A673 (cell line): ENCODE data around the gene GFOD2. TPM values are rescaled to one million over a fixed set of nuclear protein-coding genes. Genes with fewer than 3 reads are reported as not detected.

ENCODE experiments used
- BruUV-seq: library from RNA; stranded (reverse); fragments of 400-500 nt; replicated peaks from 2 replicates; lab custom pipeline; 2021; lab: Mats Ljungman, UMichigan
- CTCF ChIA-PET: fragments of 300-600 bp; sonication (Branson Sonifier 250); formaldehyde crosslinking; loops from one replicate; lab custom pipeline; 2022; ENCODE audit warnings: antibody characterized with exemption; lab: Charles Lee
- POLR2A ChIA-PET: fragments of 300-600 bp; sonication (Branson Sonifier 250); formaldehyde crosslinking; loops from one replicate; lab custom pipeline; 2022; ENCODE audit warnings: antibody characterized with exemption; ENCODE audit not compliant: low non-redundant PET; lab: Charles Lee
- DNase-seq: peaks from one replicate; pipeline ENCODE4 v3.0.0-alpha.2; 2015; ENCODE audit warnings: low spot score
- H3K27ac ChIP-seq: fragments of 200-600 bp; sonication (generic); 2 replicates; pipeline ENCODE4 v1.5.1; 2016; ENCODE audit warnings: mixed run types, low read depth, mild to moderate bottlenecking, mixed read lengths, antibody characterized with exemption, low read length; ENCODE audit not compliant: poor library complexity, severe bottlenecking
- H3K27me3 ChIP-seq: fragments of 200-600 bp; sonication (generic); replicated peaks from 2 replicates; pipeline ENCODE4 v1.6.1; 2017; ENCODE audit warnings: mixed run types, low read depth, mild to moderate bottlenecking, mixed read lengths, antibody characterized with exemption, low read length; ENCODE audit not compliant: insufficient read depth, poor library complexity
- H3K36me3 ChIP-seq: fragments of 200-600 bp; sonication (generic); 2 replicates; pipeline ENCODE4 v1.6.1; 2016; ENCODE audit warnings: mixed run types, mild to moderate bottlenecking, mixed read lengths, antibody characterized with exemption, low read length; ENCODE audit not compliant: insufficient read depth, poor library complexity, severe bottlenecking
- H3K4me1 ChIP-seq: fragments of 200-600 bp; sonication (generic); 2 replicates; pipeline ENCODE4 v1.6.1; 2017; ENCODE audit warnings: mixed run types, mild to moderate bottlenecking, mixed read lengths, antibody characterized with exemption, low read length; ENCODE audit not compliant: insufficient read depth, poor library complexity, severe bottlenecking
- H3K4me3 ChIP-seq: fragments of 200-600 bp; sonication (generic); 2 replicates; pipeline ENCODE4 v1.5.1; 2016; ENCODE audit warnings: low read depth, mixed run types, mild to moderate bottlenecking, mixed read lengths, low read length; ENCODE audit not compliant: poor library complexity, severe bottlenecking
- H3K9me3 ChIP-seq: fragments of 200-600 bp; sonication (generic); 2 replicates; pipeline ENCODE4 v1.6.1; 2016; ENCODE audit warnings: mixed run types, low read depth, mild to moderate bottlenecking, mixed read lengths, antibody characterized with exemption, low read length; ENCODE audit not compliant: poor library complexity, severe bottlenecking
- EZH2 ChIP-seq: fragments of 200-600 bp; sonication (generic); IDR thresholded peaks from 2 replicates; pipeline ENCODE4 v1.6.1; 2017; ENCODE audit warnings: borderline replicate concordance, low read depth, mild to moderate bottlenecking, mixed read lengths, antibody characterized with exemption, low read length; ENCODE audit not compliant: poor library complexity, severe bottlenecking
- intact Hi-C: fragments of 100-400 bp; cut with micrococcal nuclease; formaldehyde crosslinking; loops from one replicate; pipeline ENCODE4 v1.10.0; 2022; ENCODE audit not compliant: unreplicated experiment
- total RNA-seq: library from RNA; stranded (reverse); gene quantifications from 2 replicates; pipeline ENCODE4 v1.2.3, GENCODE V29; 2021
- TF ChIP-seq, protein P1 (sequence below): fragments of 300-800, 200-600 bp; sonication (generic); conservative IDR thresholded peaks from 2 replicates; pipeline ENCODE4 v1.5.1; 2017; ENCODE audit warnings: low read depth, mild to moderate bottlenecking, antibody characterized with exemption, low read length, moderate library complexity, mixed read lengths

GFOD2 gene
- total RNA-seq, 1 experiment from 2014 or later: 22.6 TPM

DNA sequence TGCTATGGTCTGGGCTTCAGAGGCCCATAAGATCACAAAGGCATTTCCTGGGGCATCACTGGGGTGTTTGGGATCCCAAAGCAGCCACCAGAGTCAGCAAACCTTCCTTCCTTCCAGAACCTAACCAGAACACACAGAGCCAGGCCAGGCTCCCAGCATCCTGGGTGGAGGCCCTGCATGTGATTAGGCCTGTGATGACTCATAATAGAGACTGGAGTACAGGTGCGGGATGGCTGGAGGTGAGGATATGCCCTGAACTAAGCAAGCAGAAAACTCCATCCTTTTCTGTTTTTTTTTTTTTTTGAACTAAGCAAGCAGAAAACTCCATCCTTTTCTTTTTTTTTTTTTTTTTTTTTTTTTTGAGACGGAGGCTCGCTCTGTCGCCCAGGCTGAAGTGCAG is 17.7 kb upstream of the GFOD2 start:
- Histone ChIP-seq H3K9me3 (no peaks in the 10 kb centered on the region), H3K4me1 (no peaks in the 10 kb centered on the region), H3K27ac (no peak overlapping the region), H3K27me3 (no peaks in the 10 kb centered on the region), H3K4me3 (no peak overlapping the region), H3K36me3 (peaks cover 1% of the 10 kb centered on the region)
- CTCF ChIA-PET: no interaction called here
- no peak for TF ChIP-seq EZH2
- TF ChIP-seq, protein P1, sequence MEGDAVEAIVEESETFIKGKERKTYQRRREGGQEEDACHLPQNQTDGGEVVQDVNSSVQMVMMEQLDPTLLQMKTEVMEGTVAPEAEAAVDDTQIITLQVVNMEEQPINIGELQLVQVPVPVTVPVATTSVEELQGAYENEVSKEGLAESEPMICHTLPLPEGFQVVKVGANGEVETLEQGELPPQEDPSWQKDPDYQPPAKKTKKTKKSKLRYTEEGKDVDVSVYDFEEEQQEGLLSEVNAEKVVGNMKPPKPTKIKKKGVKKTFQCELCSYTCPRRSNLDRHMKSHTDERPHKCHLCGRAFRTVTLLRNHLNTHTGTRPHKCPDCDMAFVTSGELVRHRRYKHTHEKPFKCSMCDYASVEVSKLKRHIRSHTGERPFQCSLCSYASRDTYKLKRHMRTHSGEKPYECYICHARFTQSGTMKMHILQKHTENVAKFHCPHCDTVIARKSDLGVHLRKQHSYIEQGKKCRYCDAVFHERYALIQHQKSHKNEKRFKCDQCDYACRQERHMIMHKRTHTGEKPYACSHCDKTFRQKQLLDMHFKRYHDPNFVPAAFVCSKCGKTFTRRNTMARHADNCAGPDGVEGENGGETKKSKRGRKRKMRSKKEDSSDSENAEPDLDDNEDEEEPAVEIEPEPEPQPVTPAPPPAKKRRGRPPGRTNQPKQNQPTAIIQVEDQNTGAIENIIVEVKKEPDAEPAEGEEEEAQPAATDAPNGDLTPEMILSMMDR: no peak
- intact Hi-C loops: no loop called here
- POLR2A ChIA-PET: no interaction called here
- no peak for DNase-seq
- no TSS peak for BruUV-seq

DNA sequence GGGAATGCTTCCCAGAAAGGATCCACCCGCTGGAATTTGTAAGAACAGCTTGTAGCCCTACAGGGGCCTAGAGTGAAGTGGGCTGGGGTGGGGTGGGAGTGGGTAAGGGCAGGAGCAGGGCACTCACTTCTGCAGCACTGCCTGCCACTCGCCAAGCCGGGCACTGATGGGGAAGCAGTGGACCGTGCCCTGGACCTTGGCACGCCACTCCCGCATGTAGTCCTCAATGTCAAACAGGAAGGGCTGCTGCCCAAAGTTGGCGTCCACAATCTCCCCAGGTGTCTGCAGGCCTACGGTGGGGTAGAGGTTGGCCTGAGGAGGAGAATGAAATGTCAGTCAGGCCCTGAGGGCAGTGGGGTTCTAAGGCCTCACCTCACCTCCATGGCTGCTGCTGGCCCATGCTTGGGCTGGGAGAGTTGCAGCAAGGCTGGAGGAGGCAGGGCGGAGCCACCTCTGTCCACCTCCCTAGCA is 15.7 kb upstream of the GFOD2 start:
- POLR2A ChIA-PET: no interaction called here
- DNase-seq: no peak
- no peaks in the 10 kb centered on the region for H3K27me3 ChIP-seq
- H3K9me3 ChIP-seq: no peaks in the 10 kb centered on the region
- peaks cover 13% of the 10 kb centered on the region for H3K36me3 ChIP-seq
- intact Hi-C loops: no loop called here
- CTCF ChIA-PET: no interaction called here
- BruUV-seq: no TSS peak
- TF ChIP-seq, protein P1: no peak
- no peak overlapping the region for H3K4me3 ChIP-seq
- no peaks in the 10 kb centered on the region for H3K4me1 ChIP-seq
- H3K27ac ChIP-seq: no peak overlapping the region

- no TSS peak for BruUV-seq
Observed at GRCh38 chr16:67733734-67734470, 14.8 kb upstream of the GFOD2 start.

More at GRCh38 chr16:67733734-67734470, 14.8 kb upstream of the GFOD2 start:
- POLR2A ChIA-PET: no interaction called here
- Histone ChIP-seq H3K4me3 (no peak overlapping the region), H3K27ac (no peak overlapping the region), H3K9me3 (no peaks in the 10 kb centered on the region), H3K36me3 (peaks cover 22% of the 10 kb centered on the region), H3K4me1 (no peaks in the 10 kb centered on the region), H3K27me3 (no peaks in the 10 kb centered on the region)
- intact Hi-C loops: no loop called here
- TF ChIP-seq EZH2: no peak
- TF ChIP-seq, protein P1: no peak
- DNase-seq: peak; percentile 10
- CTCF ChIA-PET: no interaction called here
